Measurements from ENCODE around the gene AURKA.
"Not testable (repeated sequence)": the region's sequence is repeated elsewhere in the genome, so short reads cannot be mapped to it uniquely, and the experiment has no call there.

Gene AURKA

GRCh38 chr20:56420940-56421688 lies 29.1 kb upstream of the AURKA start:
- DNase-seq, result no peak

DNA sequence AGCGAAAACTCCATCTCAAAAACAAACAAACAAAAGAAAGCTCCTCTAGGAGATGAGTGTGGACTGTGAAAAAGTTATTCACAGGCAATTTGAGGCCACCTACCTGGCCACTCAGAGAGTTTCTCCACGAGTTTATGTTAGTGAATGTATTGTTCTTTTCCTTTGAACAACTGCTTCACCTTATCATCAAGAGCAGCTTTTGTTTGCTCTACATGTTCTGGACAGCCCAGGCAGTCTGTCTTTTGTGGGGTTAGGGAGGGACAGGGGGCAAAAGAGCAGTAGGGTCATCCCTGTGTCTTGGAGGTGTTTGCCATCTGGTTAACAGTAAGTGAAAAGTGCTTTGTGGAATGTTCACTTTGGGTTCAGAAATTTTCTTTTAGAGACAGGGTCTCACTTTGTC lies 28.0 kb upstream of the AURKA start:
- no peak for DNase-seq

DNA sequence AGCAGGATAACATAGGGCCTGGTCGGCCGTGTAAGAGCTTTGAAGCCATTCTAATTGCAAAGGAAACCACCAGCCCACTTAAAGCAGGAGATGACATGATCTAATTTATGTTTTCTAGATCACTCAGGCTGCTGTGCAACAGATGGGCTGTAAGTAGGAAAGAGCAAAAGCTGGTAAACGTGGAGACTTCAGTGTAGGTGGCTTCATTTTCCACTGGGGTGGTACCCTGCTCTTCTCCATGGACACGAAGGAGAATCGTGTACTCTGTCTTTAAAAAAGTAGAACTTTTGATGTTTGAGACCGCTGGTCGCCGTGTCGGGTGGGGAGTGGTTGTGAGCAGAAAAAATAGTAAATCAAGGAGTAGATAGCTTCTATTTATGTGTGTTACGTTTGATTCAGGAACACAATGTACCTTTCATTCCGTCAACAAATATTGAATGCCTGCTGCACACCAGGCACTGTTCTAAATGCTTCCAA lies 26.4 kb upstream of the AURKA start:
- no peak for DNase-seq

- no peak for DNase-seq
Measured at GRCh38 chr20:56417911-56418310, 25.9 kb upstream of the AURKA start.

GRCh38 chr20:56417402-56417801 lies 25.4 kb upstream of the AURKA start:
- DNase-seq, result no peak

- DNase-seq, result no peak
Measured at GRCh38 chr20:56414842-56415765, 23.1 kb upstream of the AURKA start.

GRCh38 chr20:56412949-56413348 lies 20.9 kb upstream of the AURKA start:
- DNase-seq, result no peak

GRCh38 chr20:56412473-56412790 lies 20.4 kb upstream of the AURKA start:
- no peak for DNase-seq

DNA sequence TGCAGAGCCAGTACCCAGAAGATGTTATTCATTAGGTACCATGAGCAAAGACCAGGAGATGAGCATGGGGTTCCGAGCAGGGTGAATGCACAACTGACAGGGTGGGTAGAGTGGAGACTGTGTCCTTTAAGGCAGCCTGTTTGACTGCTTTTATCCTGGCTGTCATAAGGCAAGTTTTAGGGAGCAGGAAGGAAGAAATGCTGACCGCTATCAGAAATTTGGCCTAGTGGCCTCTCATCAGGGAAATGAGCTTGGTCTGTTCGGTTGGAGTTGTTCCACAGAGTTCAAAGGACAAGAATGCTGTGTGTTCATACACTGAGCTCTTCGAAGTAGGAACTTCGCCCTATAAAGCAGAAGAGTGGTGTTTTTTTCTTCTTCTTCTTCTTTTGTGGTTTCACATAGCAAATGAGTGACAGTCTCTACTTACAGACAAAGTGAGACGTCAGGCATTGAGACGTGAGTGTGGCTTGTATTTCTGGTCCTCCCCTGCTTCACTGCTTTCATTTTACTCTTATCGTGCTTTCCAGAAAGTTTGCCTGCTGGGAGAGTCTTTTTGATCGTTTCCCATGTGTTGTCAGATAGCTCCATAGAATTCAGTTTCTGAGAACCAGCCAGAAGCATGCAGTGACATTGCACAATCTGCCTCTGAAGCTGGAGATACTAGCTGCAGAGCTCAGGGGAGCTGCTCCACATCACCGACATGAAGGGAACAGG lies 19.9 kb upstream of the AURKA start, which contains the start of gene CASS4:
CASS4 (plus strand) TSS at position 502 of the 714 bp plus-strand sequence; CDS start at position 701, 199 bp downstream.
- no peak for DNase-seq

DNA sequence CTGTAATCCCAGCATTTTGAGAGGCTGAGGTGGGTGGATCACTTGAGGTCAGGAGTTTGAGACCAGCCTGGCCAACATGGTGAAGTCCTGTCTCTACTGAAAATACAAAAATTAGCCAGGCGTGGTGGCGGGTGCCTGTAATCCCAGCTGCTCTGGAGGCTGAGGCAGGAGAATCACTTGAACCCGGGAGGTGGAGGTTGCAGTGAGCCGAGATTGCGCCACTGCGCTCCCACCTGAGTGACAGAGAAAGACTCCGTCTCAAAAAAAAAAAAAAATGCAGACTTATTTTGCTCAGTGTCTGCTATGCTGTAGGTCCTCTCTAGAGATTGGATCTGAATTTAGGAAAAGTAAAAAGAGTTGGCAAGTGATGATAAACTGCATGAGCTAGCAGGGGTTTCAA lies 19.3 kb upstream of the AURKA start:
- not testable (repeated sequence) for DNase-seq

DNA sequence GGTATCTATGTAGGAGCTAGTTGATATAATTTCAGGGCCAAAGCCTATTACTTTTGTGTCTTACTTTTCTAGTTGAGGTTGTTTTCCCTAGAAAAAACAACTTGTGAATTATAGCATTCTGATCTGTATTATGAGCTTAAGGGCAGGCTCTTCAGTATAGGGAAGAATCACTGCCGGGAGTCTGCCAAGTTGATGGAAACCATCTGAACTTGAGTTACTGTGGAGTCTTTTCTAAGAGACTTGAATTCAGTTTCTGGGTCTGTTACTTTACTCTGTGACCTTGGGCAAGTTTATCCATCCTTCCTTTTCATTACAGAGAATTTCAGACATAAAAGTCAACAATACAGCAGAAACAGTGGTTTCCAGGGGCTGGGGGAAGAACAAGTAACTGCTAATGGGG lies 17.9 kb upstream of the AURKA start:
- no peak for DNase-seq

GRCh38 chr20:56409521-56409920 lies 17.5 kb upstream of the AURKA start:
- no peak for DNase-seq

DNA sequence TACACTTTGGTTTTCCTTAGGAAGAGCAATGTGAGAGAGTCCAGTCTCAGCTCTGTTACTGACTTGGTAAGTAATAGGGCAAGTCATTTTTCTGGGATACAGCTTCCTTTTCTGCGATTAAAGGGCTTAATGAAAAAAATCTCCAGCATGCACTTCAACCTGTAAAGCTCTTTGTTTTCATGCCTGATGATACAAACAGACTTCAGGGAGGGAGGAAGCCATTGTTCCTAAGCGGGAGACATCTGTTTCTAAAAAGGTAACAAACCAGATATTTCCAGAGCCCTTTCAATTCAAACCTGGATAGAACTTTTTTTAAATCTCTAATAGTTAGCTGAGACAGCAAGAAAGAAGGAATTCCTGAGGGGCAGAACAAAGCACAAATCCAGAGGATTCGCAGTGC lies 14.9 kb upstream of the AURKA start:
- no peak for DNase-seq

- DNase-seq, result not testable (repeated sequence)
Measured at GRCh38 chr20:56405356-56405755, 13.3 kb upstream of the AURKA start.

GRCh38 chr20:56403465-56403864 lies 11.4 kb upstream of the AURKA start:
- DNase-seq, result no peak

DNA sequence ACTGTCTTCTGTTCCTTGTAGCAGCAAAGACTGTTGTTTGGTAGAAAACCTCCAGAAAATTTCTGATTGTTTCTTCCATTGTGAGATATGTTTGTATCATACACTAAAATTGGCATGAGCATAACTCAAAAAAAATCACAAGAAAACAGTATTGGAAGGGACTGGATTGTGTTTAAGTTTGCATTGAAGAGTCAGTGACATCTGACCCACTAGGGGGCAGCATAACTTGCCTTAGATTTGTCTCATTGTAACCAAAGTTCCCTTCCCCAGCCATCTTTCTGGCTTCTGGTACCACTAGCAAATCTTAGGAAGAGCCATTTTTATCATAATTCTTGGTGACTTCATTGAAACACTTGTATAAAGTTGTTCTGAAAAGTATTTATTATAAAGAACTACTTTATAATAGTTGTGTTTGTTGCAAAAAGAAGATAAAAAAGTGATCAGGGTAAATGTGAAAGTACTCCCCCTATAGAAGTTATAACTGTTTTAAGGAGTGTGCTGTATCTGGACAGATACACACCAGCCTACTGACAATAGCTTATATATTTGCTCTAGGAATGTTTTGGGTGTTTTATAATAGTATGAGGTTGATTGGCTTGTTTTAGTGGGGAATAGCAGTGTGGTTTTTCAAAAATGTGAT lies 8.1 kb upstream of the AURKA start:
- no peak for DNase-seq

DNA sequence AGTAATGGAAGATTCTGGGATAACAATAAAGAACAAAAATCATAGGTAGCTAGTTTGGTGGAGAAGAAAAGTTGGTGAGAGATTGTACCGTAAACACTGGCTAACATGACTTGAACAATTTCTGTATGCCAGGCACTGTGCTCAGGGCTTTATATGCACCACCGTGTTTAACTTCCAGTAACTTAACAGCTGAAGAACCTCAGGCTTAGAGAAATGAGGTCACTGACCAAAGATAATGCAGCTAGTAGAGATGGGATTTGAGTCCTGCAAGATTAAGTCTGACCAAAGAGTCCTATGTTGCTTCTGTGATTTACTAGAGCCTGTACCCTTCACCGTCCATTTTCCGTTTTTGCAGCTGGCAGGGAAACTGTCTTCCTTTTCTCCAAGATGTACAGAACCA lies 3.2 kb upstream of the AURKA start:
- DNase-seq, result no peak

GRCh38 chr20:56393653-56394052 lies 1.6 kb upstream of the AURKA start:
- DNase-seq, result no peak

DNA sequence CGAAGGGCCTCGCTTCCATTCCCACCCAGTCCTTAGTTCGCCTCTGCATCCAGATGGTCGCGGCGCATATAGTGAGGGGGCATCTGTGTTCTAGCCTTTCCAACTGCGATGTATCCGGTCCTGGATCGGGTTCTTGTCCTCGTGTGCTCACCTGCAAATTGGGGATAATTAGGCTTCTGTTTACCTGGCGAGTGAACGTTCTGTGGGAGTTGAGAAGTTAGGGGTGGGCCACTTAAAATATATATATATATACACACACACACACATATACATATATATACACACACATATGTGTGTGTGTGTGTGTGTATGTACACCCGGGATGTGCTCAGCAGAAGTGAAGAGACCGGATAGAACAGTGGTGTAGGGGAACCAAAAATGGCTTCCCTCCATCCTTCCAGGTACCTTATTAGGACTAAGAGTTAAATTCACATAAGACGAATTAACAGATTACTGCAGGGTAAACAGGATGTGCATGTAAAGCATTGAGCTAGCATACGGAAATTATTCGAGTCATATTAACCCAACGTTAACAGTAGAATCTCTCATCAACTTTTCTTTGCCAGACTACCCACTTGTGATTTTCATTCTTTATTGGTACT lies 967 bp upstream of the AURKA start:
- no peak for DNase-seq

DNA sequence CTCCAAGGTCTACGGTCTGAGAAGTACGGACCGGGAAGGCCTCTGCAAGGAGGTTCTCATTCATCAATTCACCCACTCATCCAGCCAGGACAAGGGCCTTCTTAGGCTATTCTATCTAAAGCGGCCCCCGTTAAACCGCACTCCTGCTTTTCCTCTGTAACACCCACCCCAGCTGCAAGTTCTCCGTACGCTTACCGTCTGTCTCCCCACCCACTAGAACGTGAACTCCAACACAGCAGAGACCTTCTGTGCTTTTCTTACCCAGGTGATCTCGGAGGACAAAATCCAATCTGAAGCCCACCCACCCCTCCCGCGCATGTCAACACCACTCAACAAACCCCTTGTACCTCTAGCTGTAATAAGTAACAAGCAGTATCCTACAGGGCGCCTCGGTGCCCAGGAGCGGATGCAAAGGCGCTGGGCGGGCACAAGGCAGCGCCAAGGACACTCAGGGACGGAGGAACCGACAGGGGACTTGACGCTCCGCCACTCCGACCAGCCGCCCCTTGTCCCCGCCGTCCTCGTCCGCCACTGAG lies 351 bp downstream of the AURKA start:
- no peak for DNase-seq

DNA sequence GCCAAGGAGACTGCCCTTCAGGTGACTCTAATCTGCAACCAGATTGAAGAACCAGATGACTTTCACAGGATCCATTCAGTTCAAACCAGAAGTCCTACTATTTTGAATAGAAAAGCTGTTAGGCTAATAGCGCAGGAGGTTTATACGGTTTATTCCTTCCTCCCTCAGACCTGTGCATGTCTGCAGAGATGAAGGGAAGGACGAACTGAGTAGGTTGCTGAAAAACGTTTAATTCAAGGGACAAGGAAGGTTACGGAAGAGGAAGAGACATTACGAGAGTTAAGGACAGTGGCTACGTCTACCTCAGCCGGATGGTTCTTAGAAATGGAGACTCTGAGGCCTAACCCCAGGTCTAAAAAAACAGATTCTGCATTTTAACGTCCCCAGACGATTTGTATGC lies 978 bp downstream of the AURKA start:
- no peak for DNase-seq

- not testable (repeated sequence) for DNase-seq
Measured at GRCh38 chr20:56390396-56390795, 1.6 kb downstream of the AURKA start.

All from 8988T (cell line).